GF-D8 (cell line): ENCODE data around the gene NKAIN2.
"Not testable (repeated sequence)": the region's sequence is repeated elsewhere in the genome, so short reads cannot be mapped to it uniquely, and the experiment has no call there.

ENCODE experiments used
- DNase-seq: peaks from one replicate; lab custom pipeline; 2025; lab: John Stamatoyannopoulos, UW

NKAIN2 gene

DNA sequence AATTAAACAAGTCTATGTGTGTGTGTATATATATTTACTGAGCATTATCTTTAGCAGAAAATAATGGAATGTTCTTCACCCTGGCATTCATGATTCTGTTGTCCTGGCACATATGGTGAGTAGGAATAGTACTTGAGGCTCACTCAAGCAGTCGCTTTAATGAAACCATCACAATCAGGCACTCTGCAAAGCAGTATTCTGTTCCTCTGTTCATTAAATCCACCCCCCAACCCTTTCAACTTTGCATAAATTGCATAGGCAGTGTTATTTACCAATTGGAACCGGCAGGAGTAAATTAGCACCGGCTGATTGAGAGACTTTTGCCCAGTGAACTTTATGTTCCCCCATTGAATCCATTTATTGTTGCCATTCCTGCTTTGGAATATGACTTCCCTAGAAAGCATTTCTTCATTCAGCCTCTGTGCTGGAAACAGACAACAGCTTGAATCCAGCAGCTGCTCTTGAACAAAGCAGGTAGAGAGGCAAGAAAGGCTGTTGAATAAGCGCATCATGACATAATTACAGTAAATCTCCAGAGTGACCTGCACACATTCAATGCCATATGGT is 890.6 kb downstream of the NKAIN2 start:
- no peak for DNase-seq

DNA sequence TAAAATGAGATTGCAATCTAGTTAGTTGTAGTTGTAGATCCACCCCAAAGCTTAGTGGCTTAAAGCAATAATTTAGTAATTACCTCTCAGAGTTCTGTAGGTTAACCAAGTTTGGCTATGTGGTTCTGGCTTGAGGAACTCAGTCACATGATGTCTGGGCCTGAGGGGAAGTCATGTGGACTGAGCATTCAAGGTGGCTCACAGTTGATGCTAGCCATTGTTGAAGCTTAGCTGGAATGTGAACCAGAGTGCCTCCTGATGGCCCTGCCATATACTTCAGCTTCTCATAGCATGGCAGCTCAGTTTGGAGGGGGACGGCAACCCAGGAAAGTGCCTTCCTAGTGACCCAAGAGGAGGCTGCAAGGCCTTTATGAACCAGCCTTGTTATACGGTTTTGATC is 895.4 kb downstream of the NKAIN2 start:
- DNase-seq: no peak

DNA sequence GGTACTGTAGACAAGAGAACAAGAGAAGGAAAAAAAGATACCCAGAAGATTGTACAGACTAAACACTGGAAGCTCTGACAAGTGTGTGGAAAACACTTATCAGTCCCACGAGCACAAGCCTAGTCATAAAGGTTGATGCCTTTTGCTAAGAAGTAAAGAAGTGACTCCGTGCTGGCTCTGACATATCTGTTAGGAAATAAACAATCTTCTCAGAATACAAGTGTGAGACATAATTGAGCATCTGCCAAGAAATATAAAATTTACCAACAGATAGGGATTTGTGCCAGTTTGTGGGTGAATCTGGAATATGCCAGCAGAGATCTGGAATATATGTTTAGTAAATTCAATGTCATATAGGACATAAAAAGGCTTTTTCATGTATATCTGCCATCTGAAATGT is 899.9 kb downstream of the NKAIN2 start:
- DNase-seq: no peak

- DNase-seq: not testable (repeated sequence)
These were observed 908.9 kb downstream of the NKAIN2 start for GRCh38 chr6:124712532-124712931.

- DNase-seq: no peak
These were observed 911.1 kb downstream of the NKAIN2 start for GRCh38 chr6:124714728-124715127.

DNA sequence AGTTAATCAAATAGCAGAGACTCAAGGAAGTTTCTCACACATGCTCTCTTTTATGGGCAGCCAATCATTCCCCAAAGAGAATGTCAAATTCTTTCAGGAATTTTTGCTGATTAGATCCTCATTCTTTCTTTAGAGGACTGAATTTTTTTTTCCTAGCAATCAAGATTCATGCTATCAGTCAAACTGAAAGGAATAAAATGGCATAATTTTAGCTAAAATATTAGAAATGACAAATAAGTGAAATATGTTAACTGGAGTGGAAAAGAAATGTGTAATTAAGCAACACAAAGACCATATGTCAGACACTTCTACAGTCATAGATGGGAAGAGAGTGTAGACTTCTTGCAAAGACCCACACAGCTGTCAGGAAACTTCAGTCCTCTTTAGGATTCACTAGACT is 916.2 kb downstream of the NKAIN2 start:
- no peak for DNase-seq

- no peak for DNase-seq
These were observed 917.7 kb downstream of the NKAIN2 start for GRCh38 chr6:124721331-124721730.

GRCh38 chr6:124722141-124722878 is 918.6 kb downstream of the NKAIN2 start:
- no peak for DNase-seq

- no peak for DNase-seq
These were observed 920.0 kb downstream of the NKAIN2 start for GRCh38 chr6:124723671-124724070.

- not testable (repeated sequence) for DNase-seq
These were observed 934.1 kb downstream of the NKAIN2 start for GRCh38 chr6:124737804-124738203.

- DNase-seq: no peak
These were observed 934.8 kb downstream of the NKAIN2 start for GRCh38 chr6:124738482-124738881.

GRCh38 chr6:124741341-124741740 is 937.7 kb downstream of the NKAIN2 start:
- DNase-seq: no peak

DNA sequence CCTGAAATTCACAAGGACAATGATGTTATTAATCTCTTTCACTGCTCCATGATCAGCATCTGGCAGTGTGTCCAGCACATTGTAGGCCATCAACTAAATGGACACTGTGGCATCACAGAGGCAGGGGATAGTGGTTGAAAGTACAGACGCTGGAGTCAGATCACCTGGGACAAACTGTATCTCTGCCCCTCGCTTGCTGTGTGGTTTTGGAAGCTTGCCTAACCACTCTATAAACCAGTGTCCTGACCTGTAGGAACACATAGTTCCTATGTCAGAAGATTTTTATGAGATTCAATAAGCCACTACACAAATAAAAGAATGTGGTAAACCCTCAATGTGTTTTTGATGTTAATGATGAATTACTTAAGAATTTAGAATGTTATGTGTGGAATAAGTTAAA is 939.3 kb downstream of the NKAIN2 start:
- DNase-seq: no peak

- no peak for DNase-seq
These were observed 939.8 kb downstream of the NKAIN2 start for GRCh38 chr6:124743420-124743819.

DNA sequence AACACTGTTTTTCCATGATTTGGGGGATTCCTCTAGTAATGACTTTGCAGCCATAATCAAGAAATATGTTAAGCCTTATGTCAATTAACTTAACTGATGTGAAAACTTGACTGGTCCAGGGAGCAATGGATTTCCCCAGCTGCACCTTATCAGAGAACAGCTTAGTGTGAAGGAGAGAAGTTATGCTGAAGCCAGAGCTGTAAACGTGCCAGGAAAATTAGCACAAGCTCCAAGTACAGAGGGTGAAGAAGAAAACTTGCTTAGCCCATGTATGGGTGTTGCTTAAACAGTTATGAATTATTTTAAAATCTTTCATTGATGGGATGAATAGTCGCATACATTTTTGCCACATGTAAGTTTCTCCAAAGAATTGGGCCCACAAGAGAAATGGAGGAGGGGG is 943.7 kb downstream of the NKAIN2 start:
- no peak for DNase-seq

DNA sequence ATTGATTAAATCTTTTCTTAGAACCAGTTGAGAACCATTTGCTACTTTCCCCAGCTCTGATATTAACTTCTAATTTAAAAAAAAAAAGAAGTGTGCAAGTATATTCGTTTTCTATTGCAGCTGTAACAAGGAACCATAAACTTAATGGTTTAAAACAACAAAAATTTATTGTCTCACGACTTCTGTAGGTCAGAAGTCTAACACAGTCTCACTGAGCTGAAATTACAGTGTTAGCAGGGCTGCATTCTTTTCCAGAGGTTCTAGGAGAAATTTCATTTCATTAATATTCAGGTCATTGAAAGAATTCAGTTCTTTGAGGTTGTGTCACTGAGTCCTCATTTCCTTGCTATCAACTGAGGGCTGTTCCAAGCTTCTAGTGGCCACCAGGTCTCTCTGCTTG is 945.1 kb downstream of the NKAIN2 start:
- DNase-seq: no peak

- no peak for DNase-seq
These were observed 949.3 kb downstream of the NKAIN2 start for GRCh38 chr6:124753001-124753400.

DNA sequence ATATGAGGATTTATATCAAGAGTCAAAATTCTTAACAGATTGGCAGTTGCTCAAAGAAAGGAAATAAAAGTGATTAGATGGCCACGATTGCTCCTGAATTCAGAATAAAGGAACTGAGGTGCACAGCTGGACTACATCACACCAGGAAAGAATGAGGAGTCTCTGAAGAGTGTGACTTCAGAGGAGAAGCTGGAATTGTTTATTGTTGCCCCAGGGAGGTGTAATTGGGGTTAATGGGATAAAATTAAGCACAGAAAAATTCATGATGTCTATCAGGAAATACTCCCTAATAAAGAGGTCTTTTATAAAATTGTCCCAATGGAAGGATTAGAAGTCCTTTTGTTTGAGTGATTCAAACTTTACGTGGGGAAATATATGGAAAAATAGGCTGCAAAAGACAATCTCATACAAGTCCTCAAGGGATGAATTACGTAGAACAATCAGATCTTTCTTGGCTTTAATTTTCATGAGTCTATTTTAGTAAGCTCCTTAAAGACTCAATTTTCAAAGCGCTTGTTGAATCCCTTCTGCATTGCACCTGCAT is 950.0 kb downstream of the NKAIN2 start:
- DNase-seq: no peak

GRCh38 chr6:124755321-124755720 is 951.7 kb downstream of the NKAIN2 start:
- no peak for DNase-seq

DNA sequence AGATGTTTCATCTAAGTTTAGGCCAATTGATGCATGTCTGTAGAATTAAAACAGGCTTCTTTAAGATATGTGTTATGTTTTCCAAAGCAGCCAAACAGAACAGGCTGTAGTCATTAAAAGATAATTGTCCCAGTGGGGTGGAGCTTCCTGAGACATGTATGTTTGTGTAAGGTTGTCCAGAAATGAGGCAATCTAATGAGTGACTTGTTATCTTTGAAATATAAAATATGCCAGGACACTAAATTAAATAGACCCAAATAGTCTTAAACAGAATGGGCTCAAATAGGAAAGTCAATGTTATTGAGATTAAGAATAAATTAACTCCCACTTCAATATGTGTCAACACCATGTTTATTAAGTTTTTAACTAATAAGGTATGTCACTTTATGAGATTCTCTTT is 953.9 kb downstream of the NKAIN2 start:
- DNase-seq: no peak

DNA sequence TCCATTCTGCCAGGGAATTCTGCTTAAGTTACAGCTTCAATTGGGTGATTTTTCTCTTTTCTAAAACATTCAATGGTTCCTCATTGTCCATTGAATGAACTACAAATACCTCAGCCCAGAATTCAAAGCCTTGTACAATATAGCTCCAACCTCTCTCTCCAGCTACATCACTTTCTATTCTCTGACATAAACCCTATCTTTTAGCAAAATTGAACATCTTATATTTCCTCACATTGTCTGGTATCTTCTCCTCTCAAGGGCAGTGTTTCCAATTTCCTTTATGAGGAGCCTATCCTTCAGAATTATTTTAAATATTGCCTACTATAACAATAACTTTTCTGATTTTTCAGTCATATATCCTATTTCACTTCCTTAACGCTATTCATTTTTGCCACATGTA is 955.0 kb downstream of the NKAIN2 start:
- no peak for DNase-seq

DNA sequence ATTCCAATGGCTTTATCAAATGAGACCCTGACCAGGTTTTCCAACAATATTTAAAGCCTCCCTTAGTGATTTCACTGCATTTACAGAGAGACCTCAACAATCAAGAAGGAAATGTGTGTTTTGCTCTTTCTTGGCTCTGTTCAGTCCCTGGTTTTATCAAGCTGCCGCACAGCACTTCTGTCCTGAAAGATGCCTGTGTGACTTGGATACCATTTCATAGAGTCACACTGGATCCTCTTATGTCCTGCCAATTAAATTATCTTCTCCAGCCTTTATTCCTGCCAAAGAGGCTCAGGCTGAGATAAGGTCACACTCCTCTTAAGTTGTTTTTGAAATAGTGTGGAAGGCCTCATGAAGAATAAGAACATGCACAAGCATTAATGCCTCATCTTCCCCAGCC is 961.6 kb downstream of the NKAIN2 start:
- DNase-seq: no peak

DNA sequence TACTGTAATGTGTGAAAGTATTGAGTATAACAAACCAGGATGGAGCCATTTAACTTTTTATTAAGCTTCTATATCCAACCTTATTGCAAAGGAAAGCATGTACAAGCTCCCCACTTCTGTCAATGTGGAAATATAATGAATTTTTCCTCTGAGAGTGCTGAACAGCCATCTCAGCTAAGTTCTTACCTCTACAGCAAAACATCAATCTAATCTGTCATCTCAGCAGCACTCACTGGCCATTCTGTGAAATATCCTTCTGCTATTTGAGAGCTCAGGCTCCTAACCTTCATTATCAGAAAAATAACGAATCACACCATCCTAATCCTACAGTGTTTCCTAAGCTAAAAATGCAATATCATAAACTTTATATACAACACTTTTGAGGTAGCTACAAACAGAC is 964.6 kb downstream of the NKAIN2 start:
- DNase-seq: no peak
